WTC11 (cell line): ENCODE measurements around the gene SLC7A6. TPM values are rescaled to one million over a fixed set of nuclear protein-coding genes. Genes with fewer than 3 reads are reported as not detected.

ENCODE experiments used
- ATAC-seq: fragments of 200-7000 bp; cut with Tn5 transposase; 2 replicates; pipeline ENCODE4 v1.10.0; 2021; ENCODE audit warnings: mild to moderate bottlenecking, moderate library complexity
- CTCF ChIA-PET: fragments of 300-600 bp; sonication (Branson Sonifier 250); formaldehyde crosslinking; loops from one replicate; lab custom pipeline; 2021; ENCODE audit warnings: antibody characterized with exemption; lab: Charles Lee
- POLR2A ChIA-PET: fragments of 350-600 bp; sonication (Branson Sonifier 250); formaldehyde crosslinking; loops from one replicate; lab custom pipeline; 2021; ENCODE audit warnings: antibody characterized with exemption; lab: Charles Lee
- DNase-seq: peaks from one replicate; pipeline ENCODE4 v3.0.0; 2021; ENCODE audit warnings: low spot score
- H3K27ac Mint-ChIP-seq: 2 replicates; pipeline ENCODE4 v1.8.0; 2021; ENCODE audit warnings: mixed read lengths
- H3K27me3 Mint-ChIP-seq: 2 replicates; pipeline ENCODE4 v1.8.0; 2021; ENCODE audit warnings: low read depth, mild to moderate bottlenecking, moderate library complexity, mixed read lengths
- H3K36me3 Mint-ChIP-seq: 2 replicates; pipeline ENCODE4 v1.8.0; 2021; ENCODE audit warnings: mixed read lengths
- H3K4me1 Mint-ChIP-seq: 2 replicates; pipeline ENCODE4 v1.8.0; 2022; ENCODE audit warnings: mixed read lengths
- H3K4me3 Mint-ChIP-seq: 2 replicates; pipeline ENCODE4 v1.8.0; 2021; ENCODE audit warnings: mild to moderate bottlenecking, moderate library complexity, mixed read lengths
- H3K9me3 Mint-ChIP-seq: 2 replicates; pipeline ENCODE4 v1.8.0; 2021; ENCODE audit warnings: mixed read lengths
- ATF1 ChIP-seq: sonication (generic); formaldehyde crosslinking; IDR thresholded peaks from 2 replicates; pipeline ENCODE4 v1.8.1; 2023; ENCODE audit warnings: mild to moderate bottlenecking, moderate library complexity, missing genetic modification reagents
- ATF2 ChIP-seq: sonication (generic); formaldehyde crosslinking; IDR thresholded peaks from 2 replicates; pipeline ENCODE4 v1.8.1; 2022; ENCODE audit warnings: low read depth, missing genetic modification reagents, borderline replicate concordance
- ATF3 ChIP-seq: sonication (generic); formaldehyde crosslinking; conservative IDR thresholded peaks from 2 replicates; pipeline ENCODE4 v1.8.1; 2022; ENCODE audit warnings: mild to moderate bottlenecking, missing genetic modification reagents
- ATF6 ChIP-seq: sonication (generic); formaldehyde crosslinking; IDR thresholded peaks from 2 replicates; pipeline ENCODE4 v1.8.1; 2023; ENCODE audit warnings: mild to moderate bottlenecking, missing genetic modification reagents
- E2F1 ChIP-seq: sonication (generic); formaldehyde crosslinking; IDR thresholded peaks from 2 replicates; pipeline ENCODE4 v1.8.0; 2022; ENCODE audit warnings: mild to moderate bottlenecking, missing genetic modification reagents
- E2F5 ChIP-seq: sonication (generic); formaldehyde crosslinking; IDR thresholded peaks from 2 replicates; pipeline ENCODE4 v1.8.1; 2022; ENCODE audit warnings: mild to moderate bottlenecking, moderate library complexity, missing genetic modification reagents
- ERG ChIP-seq: fragments of 250-450 bp; sonication (Bioruptor Pico); IDR thresholded peaks from 2 replicates; pipeline ENCODE4 v1.8.0; 2021; ENCODE audit warnings: mild to moderate bottlenecking
- HMGXB4 ChIP-seq: sonication (generic); formaldehyde crosslinking; IDR thresholded peaks from 2 replicates; pipeline ENCODE4 v1.8.1; 2023; ENCODE audit warnings: mild to moderate bottlenecking, moderate library complexity, missing genetic modification reagents
- JAZF1 ChIP-seq: fragments of 250-450 bp; sonication (Bioruptor Pico); IDR thresholded peaks from 2 replicates; pipeline ENCODE4 v1.9.0; 2021; ENCODE audit warnings: moderate library complexity, mild to moderate bottlenecking, inconsistent platforms
- NR1H2 ChIP-seq: sonication (generic); formaldehyde crosslinking; IDR thresholded peaks from 2 replicates; pipeline ENCODE4 v1.9.0; 2021; ENCODE audit warnings: mild to moderate bottlenecking, moderate library complexity, missing genetic modification reagents
- OVOL2 ChIP-seq: fragments of 250-450 bp; sonication (Bioruptor Pico); IDR thresholded peaks from 2 replicates; pipeline ENCODE4 v1.9.0; 2021; ENCODE audit warnings: mild to moderate bottlenecking, borderline replicate concordance
- RORB ChIP-seq: fragments of 250-450 bp; sonication (Bioruptor Pico); IDR thresholded peaks from 2 replicates; pipeline ENCODE4 v1.9.0; 2021; ENCODE audit warnings: mild to moderate bottlenecking
- SOX15 ChIP-seq: fragments of 250-450 bp; sonication (Bioruptor Pico); IDR thresholded peaks from 2 replicates; pipeline ENCODE4 v1.9.0; 2021; ENCODE audit warnings: mild to moderate bottlenecking
- TCF7 ChIP-seq: sonication (generic); formaldehyde crosslinking; IDR thresholded peaks from 2 replicates; pipeline ENCODE4 v1.8.0; 2022; ENCODE audit warnings: mild to moderate bottlenecking, low read depth, missing genetic modification reagents, moderate library complexity
- ZBTB21 ChIP-seq: sonication (generic); formaldehyde crosslinking; IDR thresholded peaks from 2 replicates; pipeline ENCODE4 v1.8.1; 2023; ENCODE audit warnings: mild to moderate bottlenecking, missing genetic modification reagents, borderline replicate concordance
- ZNF121 ChIP-seq: sonication (generic); formaldehyde crosslinking; IDR thresholded peaks from 2 replicates; pipeline ENCODE4 v1.8.0; 2023; ENCODE audit warnings: missing genetic modification reagents
- ZNF138 ChIP-seq: sonication (generic); formaldehyde crosslinking; conservative IDR thresholded peaks from 2 replicates; pipeline ENCODE4 v1.8.1; 2022; ENCODE audit warnings: mild to moderate bottlenecking, moderate library complexity, missing genetic modification reagents
- ZNF396 ChIP-seq: fragments of 250-450 bp; sonication (Bioruptor Pico); IDR thresholded peaks from 2 replicates; pipeline ENCODE4 v1.8.0; 2021; ENCODE audit warnings: mild to moderate bottlenecking, moderate library complexity, borderline replicate concordance
- ZNF532 ChIP-seq: fragments of 250-450 bp; sonication (Bioruptor Pico); IDR thresholded peaks from 2 replicates; pipeline ENCODE4 v1.9.0; 2021; ENCODE audit warnings: mild to moderate bottlenecking, borderline replicate concordance
- total RNA-seq: library from RNA; stranded (reverse); gene quantifications from 3 replicates; pipeline ENCODE4 v1.2.3, GENCODE V29; 2021

Gene SLC7A6
- total RNA-seq, 1 experiment from 2014 or later = 27.4 TPM

GRCh38 chr16:68324780-68325357 lies 60.5 kb downstream of the SLC7A6 start:
- DNase-seq (no peak), ATAC-seq (no peak)
- no peak overlapping the region for H3K4me3 Mint-ChIP-seq
- no peaks in the 10 kb centered on the region for H3K9me3 Mint-ChIP-seq
- H3K4me1 Mint-ChIP-seq = no peaks in the 10 kb centered on the region; the same call in 1 of the 2 replicates
- H3K36me3 Mint-ChIP-seq = peaks cover 17% of the 10 kb centered on the region
- TF ChIP-seq ATF3 (CRISPR knock-in tag) (no peak), E2F1 (CRISPR knock-in tag) (no peak), SOX15 (CRISPR knock-in tag) (no peak), NR1H2 (CRISPR knock-in tag) (no peak), ZBTB21 (CRISPR knock-in tag) (no peak), TCF7 (CRISPR knock-in tag) (no peak), JAZF1 (CRISPR knock-in tag) (no peak), ZNF532 (CRISPR knock-in tag) (no peak), OVOL2 (CRISPR knock-in tag) (no peak), ATF1 (CRISPR knock-in tag) (no peak), ATF6 (no peak), ZNF121 (CRISPR knock-in tag) (no peak), ATF2 (CRISPR knock-in tag) (no peak), ERG (CRISPR knock-in tag) (no peak), ZNF138 (no peak), RORB (CRISPR knock-in tag) (no peak), HMGXB4 (no peak), E2F5 (CRISPR knock-in tag) (no peak), ZNF396 (CRISPR knock-in tag) (no peak)
- no peaks in the 10 kb centered on the region for H3K27me3 Mint-ChIP-seq
- H3K27ac Mint-ChIP-seq = no peak overlapping the region
- POLR2A ChIA-PET = no interaction called here
- CTCF ChIA-PET = no interaction called here
